GM12891 (cell line): ENCODE data around the gene POU4F2.

ENCODE experiments used
- PAX5 ChIP-seq: IDR thresholded peaks from 2 replicates; pipeline ENCODE4 v1.6.1; 2011; ENCODE audit warnings: low read length, moderate library complexity, mild to moderate bottlenecking; ENCODE audit not compliant: insufficient read depth, severe bottlenecking
- POLR2A ChIP-seq: IDR thresholded peaks from 2 replicates; pipeline ENCODE4 v1.6.1; 2011; ENCODE audit warnings: low read depth, low read length, control low read depth
- POLR2AphosphoS5 ChIP-seq: IDR thresholded peaks from 2 replicates; pipeline ENCODE4 v1.6.1; 2011; ENCODE audit warnings: low read depth, low read length, control low read depth
- POU2F2 ChIP-seq: IDR thresholded peaks from 2 replicates; pipeline ENCODE4 v1.6.1; 2011; ENCODE audit warnings: low read depth, mild to moderate bottlenecking, control low read depth, low read length, moderate library complexity
- SPI1 ChIP-seq: IDR thresholded peaks from 2 replicates; pipeline ENCODE4 v1.6.1; 2011; ENCODE audit warnings: low read depth, low read length, control low read depth
- TAF1 ChIP-seq: IDR thresholded peaks from 2 replicates; pipeline ENCODE4 v1.6.1; 2011; ENCODE audit warnings: low read depth, low read length, control low read depth

DNA sequence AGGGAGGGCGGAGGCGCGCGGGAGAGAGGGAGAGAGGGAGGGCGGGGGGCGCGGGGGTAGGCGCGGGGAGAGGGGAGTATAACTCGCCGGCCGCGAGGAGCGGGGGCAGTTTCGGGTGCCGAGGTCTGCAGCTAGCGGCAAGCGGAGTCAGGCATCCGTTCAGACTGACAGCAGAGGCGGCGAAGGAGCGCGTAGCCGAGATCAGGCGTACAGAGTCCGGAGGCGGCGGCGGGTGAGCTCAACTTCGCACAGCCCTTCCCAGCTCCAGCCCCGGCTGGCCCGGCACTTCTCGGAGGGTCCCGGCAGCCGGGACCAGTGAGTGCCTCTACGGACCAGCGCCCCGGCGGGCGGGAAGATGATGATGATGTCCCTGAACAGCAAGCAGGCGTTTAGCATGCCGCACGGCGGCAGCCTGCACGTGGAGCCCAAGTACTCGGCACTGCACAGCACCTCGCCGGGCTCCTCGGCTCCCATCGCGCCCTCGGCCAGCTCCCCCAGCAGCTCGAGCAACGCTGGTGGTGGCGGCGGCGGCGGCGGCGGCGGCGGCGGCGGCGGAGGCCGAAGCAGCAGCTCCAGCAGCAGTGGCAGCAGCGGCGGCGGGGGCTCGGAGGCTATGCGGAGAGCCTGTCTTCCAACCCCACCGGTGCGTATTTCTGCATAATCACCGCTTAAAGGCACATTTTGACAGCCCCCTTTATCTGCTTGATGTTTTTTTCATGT lies at the start of gene POU4F2:
- no peak for TF ChIP-seq POLR2AphosphoS5
- TF ChIP-seq POLR2A = no peak
- TF ChIP-seq TAF1 = no peak
- no peak for TF ChIP-seq POU2F2
- TF ChIP-seq PAX5 = no peak
- no peak for TF ChIP-seq SPI1
